ENCODE measurements around the gene NSD2. TPM values are rescaled to one million over a fixed set of nuclear protein-coding genes. Genes with fewer than 3 reads are reported as not detected.

The NSD2 gene
- total and polyA plus RNA-seq, 2 experiments from 2014 or later: 25.7 to 30.8 TPM

- Histone ChIP-seq H3K9me3 (ENCODE audit: low read depth) (no peaks in the 10 kb centered on the region), H3K79me2 (no peaks in the 10 kb centered on the region), H3K36me3 (replicated peaks; ENCODE audit: insufficient read depth, low read depth) (no peaks in the 10 kb centered on the region), H3K27ac (no peak overlapping the region), H3K4me2 (no peak overlapping the region), H2AFZ (no peak overlapping the region), H3K4me3 (no peak overlapping the region), H4K20me1 (ENCODE audit: insufficient read depth, poor library complexity, severe bottlenecking) (no peaks in the 10 kb centered on the region), H3K4me1 (ENCODE audit: insufficient read depth) (no peaks in the 10 kb centered on the region), H3K9me2 (replicated peaks; ENCODE audit: insufficient read depth) (no peaks in the 10 kb centered on the region), H3K27me3 (no peaks in the 10 kb centered on the region)
- WGBS (ENCODE audit: low lambda C conversion rate, missing lambda C conversion rate): over 99% methylated on average over 10 of the region's 10 CpGs
- TF ChIP-seq CTCF (IDR thresholded peaks at IDR 0.05; ENCODE audit: poor library complexity) (no peak), EZH2 (IDR thresholded peaks at IDR 0.05; ENCODE audit: borderline replicate concordance) (no peak), EZH2phosphoT487 (IDR thresholded peaks at IDR 0.05; ENCODE audit: low read depth, severe bottlenecking, unreplicated experiment) (no peak)
- no peak for DNase-seq (ENCODE audit: low spot score)
These were observed 79.2 kb downstream of the NSD2 start for GRCh38 chr4:1950369-1950768.

GRCh38 chr4:1952058-1952700 lies 81.0 kb downstream of the NSD2 start:
- no peak overlapping the region for H3K4me2 ChIP-seq
- H3K79me2 ChIP-seq: no peaks in the 10 kb centered on the region
- H2AFZ ChIP-seq: no peak overlapping the region
- no peaks in the 10 kb centered on the region for H3K4me1 ChIP-seq (ENCODE audit: insufficient read depth)
- no peak overlapping the region for H3K27ac ChIP-seq
- H3K27me3 ChIP-seq: no peaks in the 10 kb centered on the region
- no peaks in the 10 kb centered on the region for H3K9me3 ChIP-seq (ENCODE audit: low read depth)
- H3K36me3 ChIP-seq (replicated peaks; ENCODE audit: insufficient read depth, low read depth): no peaks in the 10 kb centered on the region
- no peak for DNase-seq (ENCODE audit: low spot score)
- H4K20me1 ChIP-seq (ENCODE audit: insufficient read depth, poor library complexity, severe bottlenecking): no peaks in the 10 kb centered on the region
- no peaks in the 10 kb centered on the region for H3K9me2 ChIP-seq (replicated peaks; ENCODE audit: insufficient read depth)
- H3K4me3 ChIP-seq: no peak overlapping the region
- WGBS (ENCODE audit: low lambda C conversion rate, missing lambda C conversion rate): 89% methylated on average over 19 of the region's 20 CpGs
- TF ChIP-seq EZH2phosphoT487 (IDR thresholded peaks at IDR 0.05; ENCODE audit: low read depth, severe bottlenecking, unreplicated experiment) (no peak), EZH2 (IDR thresholded peaks at IDR 0.05; ENCODE audit: borderline replicate concordance) (no peak), CTCF (IDR thresholded peaks at IDR 0.05; ENCODE audit: poor library complexity) (no peak)

GRCh38 chr4:1952719-1953118 lies 81.5 kb downstream of the NSD2 start:
- WGBS (ENCODE audit: low lambda C conversion rate, missing lambda C conversion rate): 94% methylated on average over 5 of the region's 5 CpGs
- H2AFZ ChIP-seq: no peak overlapping the region
- no peak overlapping the region for H3K4me3 ChIP-seq
- H3K79me2 ChIP-seq: no peaks in the 10 kb centered on the region
- no peaks in the 10 kb centered on the region for H3K27me3 ChIP-seq
- TF ChIP-seq CTCF (IDR thresholded peaks at IDR 0.05; ENCODE audit: poor library complexity) (no peak), EZH2 (IDR thresholded peaks at IDR 0.05; ENCODE audit: borderline replicate concordance) (no peak), EZH2phosphoT487 (IDR thresholded peaks at IDR 0.05; ENCODE audit: low read depth, severe bottlenecking, unreplicated experiment) (no peak)
- H3K4me1 ChIP-seq (ENCODE audit: insufficient read depth): no peaks in the 10 kb centered on the region
- no peaks in the 10 kb centered on the region for H3K9me2 ChIP-seq (replicated peaks; ENCODE audit: insufficient read depth)
- H3K4me2 ChIP-seq: no peak overlapping the region
- H3K9me3 ChIP-seq (ENCODE audit: low read depth): no peaks in the 10 kb centered on the region
- DNase-seq (ENCODE audit: low spot score): no peak
- no peaks in the 10 kb centered on the region for H3K36me3 ChIP-seq (replicated peaks; ENCODE audit: insufficient read depth, low read depth)
- no peaks in the 10 kb centered on the region for H4K20me1 ChIP-seq (ENCODE audit: insufficient read depth, poor library complexity, severe bottlenecking)
- H3K27ac ChIP-seq: no peak overlapping the region
